HS-27A (cell line): ENCODE results near the gene BIRC6.
"Not testable (repeated sequence)": the region's sequence is repeated elsewhere in the genome, so short reads cannot be mapped to it uniquely, and the experiment has no call there.

Source experiments
- DNase-seq: peaks from one replicate; pipeline ENCODE4 v3.0.0-alpha.2; 2012; ENCODE audit warnings: low read depth, missing footprints

The BIRC6 gene

DNA sequence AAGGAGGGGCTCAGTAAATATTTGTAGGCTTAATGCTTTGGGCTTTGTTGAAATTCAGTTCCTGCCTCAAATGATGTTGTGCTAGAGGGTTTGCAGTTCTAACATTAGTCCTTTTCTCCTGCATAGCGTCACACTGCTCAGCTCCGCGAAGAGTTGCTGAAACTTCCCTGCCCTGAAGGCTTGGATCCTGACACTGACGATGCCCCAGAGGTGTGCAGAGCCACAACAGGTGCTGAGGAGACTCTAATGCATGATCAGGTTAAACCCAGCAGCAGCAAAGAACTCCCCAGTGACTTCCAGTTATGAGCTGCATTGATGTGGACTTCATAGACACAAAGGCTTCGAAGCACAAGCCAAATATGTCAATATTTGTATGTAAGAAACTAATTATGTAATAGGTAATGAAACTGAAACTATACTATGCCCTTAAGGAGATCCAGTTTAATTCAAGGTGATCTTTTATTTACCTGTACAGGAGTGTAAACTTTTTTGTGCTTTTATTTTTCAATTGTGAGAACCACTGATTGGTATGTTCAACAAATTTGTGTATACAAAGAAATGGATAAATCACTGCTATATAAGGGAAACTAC is 260.9 kb downstream of the BIRC6 start:
- DNase-seq, result no peak

DNA sequence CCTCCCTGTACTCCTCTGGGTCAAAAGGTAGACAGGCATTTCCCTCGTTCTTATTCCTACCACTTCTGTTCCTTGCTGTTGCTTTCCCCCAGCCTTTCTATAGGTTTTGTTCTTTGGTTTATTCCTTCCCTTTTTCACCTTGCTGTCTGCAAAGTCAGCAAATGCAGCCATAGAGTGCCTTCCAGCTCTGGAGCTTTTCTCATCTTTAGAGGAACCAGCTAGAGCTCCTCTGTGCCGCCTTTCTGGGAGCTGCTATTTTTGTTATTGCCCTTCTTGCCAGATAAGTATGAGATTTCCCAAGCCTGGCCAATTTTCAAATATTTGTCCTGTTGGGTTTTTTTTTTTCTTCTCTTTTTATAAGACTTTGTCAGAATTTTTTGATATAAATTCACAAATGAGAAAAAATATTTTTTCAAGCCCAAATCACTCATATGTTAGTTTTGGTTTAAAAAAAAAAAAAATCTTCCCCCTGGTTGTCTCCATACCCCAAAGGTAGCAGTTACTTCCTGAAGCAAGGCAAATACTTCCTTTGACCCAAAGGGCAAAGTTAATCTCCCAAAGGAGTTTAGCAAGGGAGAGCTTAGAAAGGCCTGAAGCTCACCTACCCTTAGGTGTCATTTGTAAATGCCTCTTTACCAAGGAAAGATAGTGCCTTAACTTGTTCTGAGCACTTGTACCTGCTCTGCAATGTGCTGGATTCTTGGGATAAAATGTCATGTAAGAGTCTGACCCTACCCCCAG is 265.9 kb downstream of the BIRC6 start:
- DNase-seq, result no peak

DNA sequence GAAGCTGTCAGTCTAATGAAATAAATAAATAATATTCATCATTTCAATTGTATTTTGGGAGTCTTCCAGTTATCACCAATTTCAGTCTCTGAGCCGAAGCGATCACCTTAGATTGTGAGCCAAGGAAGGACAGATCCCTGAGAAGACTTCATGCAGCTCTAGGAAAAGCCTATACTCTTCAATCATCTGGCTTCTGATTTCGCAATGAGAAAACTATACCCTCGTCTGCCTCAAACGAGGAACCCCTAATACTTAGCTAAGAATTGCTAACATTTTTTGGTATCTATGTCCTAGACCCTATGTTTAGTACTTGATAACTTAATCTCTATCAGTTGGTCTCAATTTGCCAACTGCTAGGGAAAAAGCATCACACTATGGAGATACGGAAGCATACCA is 266.5 kb downstream of the BIRC6 start:
- DNase-seq, result no peak

DNA sequence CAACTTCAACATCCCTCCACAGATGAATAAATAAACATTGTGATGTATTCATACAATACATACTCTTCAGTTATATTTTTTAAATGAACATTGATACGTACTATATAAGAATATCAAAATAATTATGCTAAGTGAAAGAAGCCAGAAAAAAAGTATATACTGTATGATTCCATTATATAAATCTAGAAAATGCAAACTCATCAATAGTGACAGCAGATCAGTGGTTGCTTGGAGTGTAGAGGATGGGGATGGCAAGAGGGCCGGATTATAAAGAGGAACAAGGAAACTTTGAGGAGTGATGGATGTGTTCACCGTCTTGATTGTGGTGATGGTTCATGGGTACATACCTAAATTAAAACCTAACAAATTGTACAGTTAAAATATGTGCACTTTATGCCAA is 268.0 kb downstream of the BIRC6 start:
- no peak for DNase-seq

DNA sequence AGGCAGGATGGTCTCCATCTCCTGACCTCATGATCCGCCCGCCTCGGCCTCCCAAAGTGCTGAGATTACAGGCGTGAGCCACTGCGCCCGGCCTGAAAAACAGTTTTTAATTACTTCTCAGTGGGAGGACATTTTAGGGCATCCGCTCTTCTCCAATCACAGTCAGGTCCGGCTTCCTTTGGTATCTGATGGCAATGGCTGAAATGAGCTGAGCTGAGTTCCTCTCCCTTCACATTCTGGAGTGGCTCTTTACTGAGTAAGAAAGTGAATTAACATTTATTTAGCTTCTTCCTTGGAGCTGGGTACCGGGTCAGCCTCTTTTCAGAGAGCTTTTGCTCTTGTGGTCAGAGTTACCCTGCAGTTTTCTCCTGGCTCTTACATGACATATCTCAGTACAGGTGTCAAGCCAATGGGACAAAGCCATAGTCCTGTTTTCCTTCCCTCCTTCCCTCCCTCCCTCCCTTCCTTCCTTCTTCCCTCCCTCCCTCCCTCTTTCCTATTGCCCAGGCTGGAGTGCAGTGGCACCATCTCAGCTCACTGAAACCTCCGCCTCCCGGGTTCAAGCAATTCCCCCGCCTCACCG is 269.9 kb downstream of the BIRC6 start:
- no peak for DNase-seq

DNA sequence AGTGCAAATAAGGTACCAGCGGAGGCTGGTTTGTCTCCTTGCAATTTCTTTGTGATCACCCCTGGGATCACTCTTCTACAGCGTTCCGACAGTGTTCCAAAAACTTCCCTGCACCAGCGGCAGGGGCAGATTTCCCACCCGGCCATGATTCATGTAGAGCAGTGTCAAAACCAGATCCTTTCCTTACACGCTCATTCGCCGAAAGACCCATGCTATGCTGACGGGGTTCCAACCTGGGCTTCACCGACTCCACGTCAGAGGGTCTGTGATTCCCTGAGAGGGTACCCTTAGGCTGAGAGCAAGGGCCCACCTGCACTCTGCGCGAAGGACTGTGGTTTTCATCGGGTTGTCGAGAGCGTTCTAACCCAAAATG is 270.6 kb downstream of the BIRC6 start:
- DNase-seq, result no peak

DNA sequence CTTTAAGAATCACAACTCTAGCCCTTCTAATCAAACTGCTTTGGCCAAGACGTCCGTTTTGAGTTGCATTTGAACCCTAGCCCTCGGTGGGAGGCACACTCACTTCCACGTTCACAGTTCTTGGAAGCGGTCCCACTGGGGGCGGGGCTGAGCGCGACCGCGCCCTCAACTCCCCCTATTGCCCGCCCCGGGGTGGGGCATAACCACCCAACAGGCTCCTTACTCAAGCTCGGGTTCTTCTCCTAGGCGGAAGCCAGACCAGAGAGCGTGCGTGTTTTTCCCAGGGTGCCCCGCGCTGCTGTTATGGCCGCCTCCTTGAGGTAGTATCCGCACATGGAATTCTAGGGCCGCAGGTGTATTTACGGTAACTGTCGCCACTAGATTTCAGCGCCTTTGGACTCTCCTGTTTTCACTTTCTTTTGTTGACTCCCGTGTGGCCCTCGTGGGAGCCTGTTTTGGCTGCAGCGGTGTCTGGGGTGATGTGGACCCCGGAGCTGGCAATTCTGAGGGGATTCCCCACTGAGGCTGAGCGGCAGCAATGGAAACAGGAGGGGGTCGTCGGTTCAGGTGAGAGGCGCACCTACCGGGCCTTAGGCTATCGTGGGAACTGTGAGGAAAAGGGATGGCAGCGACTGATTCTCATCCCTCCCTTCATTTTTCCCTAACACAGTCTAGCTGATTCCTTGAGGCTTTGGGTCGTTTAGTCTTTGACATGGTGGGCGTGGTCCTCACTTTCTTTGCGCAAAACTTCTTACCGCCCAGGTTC is 271.2 kb downstream of the BIRC6 start, which contains the start of gene TTC27:
Gene TTC27 (plus strand): TSS at position 237 of the 766 bp plus-strand sequence. CDS start 243 bp downstream, at position 480.
- DNase-seq, result peak; percentile 62

DNA sequence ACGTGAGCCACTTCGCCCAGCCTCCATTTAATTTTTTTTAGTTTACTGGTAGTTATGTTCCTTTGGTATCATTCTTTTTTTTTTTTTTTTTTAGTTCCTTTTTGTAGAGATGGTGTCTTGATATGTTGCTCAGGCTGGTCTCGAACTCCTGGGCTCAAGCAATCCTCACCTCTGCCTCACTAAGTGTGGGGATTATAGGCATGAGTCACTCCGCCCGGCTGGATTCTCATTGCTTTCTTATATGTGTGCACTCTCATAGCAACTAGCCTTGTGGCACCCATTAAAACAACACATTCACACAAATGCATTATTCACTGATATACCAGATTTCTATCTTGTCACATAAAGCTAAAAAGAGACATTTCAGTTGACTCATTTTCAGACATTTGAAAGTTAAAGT is 275.3 kb downstream of the BIRC6 start:
- no peak for DNase-seq

DNA sequence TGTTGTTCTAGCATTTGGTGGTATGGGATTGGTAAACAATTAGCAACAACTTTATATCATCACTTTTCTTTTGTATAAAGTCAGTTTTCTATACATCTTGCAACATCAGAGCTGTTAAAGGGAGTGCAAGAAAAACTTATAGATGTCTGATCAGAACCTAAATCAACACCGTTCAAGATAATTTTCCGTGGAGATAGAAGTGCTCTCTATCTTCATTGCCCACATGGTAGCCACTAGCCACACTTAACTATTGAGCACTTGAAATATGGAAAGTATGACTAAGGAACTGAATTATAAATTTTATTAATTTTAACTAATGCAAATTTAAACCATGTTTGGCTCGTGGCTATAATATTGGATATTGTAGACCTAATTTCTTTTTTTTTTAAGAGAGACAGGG is 276.2 kb downstream of the BIRC6 start:
- DNase-seq, result no peak

DNA sequence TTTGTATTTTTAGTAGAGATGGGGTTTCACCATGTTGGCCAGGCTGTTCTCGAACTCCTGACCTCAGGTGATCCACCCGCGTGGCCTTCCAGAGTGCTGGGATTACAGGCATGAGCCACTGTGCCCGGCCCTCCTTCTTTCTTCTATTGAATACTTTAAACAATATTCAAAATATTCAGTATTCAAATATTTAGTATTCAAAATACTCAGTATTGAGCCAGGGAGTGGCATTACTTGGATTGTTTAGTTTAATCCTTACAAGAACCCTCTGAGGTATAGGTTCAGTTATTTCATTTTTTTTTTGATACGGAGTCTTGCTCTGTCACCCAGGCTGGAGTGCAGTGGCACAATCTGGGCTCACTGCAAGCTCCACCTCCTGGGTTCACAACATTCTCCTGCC is 281.7 kb downstream of the BIRC6 start:
- not testable (repeated sequence) for DNase-seq

DNA sequence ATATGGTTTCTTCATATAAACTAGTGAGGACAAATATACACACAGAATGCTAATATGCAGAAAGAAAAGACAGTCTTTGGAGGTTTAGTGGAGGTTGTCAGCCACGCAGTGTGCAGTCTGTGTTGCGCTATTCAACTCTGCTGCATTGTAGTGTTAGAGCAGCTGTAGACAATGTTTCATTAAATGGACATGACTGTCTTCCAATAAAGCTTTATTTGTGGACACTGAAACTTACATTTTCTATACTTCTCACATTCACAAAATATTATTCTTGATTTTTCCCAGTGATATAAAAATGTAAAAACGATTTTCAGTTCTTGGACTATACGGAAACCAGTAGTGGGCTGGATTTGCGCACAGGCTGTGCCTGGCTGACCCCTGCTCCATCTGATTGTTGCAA is 284.4 kb downstream of the BIRC6 start:
- no peak for DNase-seq

DNA sequence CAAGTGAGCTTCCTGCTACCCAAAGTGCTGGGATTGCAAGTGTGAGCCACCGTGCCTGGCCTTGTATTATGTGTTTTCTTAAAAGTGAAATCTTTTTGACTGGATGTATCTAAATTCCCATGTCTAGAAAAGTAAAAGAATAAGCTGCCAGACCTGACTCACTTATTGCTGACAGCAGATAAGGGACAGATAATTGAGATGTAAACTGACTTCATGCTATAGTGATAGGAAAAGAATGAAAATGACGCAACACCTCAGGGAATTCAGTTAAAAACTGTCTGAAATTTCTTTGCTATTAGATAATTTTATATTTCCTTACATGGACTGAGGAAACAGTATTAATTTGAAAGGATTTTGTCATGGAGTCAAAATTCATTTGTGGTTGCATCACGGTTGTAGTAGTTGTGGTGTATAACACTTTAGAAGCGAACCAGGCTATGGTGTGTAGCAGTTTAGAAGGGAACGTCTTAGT is 290.4 kb downstream of the BIRC6 start:
- DNase-seq, result peak; percentile 31

DNA sequence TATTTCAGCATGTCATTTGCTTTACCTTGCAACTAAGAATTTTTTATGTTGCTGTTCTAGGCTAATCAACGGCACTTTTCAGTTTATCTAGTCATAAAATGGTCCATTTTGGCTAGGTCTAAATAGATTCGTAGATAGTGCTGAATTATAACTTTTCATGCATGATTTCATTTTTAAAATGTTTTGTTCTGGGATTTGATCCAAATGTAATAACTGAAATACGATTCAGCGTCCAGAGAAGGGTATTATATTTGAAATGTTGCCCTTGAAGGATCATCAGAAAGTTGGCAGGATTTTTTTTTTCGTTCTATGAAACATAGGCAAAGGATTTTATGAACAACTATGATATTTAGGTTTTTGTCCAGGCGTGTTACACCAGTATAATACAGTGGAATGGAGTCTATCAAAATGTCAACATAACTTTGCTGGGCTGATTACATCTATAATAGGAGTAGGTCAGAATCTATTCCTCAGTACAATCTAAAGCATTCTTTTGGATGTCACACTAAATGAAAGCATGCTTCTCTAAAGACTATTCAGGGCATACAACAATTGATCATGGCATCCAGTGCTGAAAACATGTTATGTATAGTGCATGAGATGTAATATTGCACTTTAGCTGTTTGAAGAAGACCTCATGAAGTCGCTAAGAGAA is 295.9 kb downstream of the BIRC6 start:
- DNase-seq, result no peak

DNA sequence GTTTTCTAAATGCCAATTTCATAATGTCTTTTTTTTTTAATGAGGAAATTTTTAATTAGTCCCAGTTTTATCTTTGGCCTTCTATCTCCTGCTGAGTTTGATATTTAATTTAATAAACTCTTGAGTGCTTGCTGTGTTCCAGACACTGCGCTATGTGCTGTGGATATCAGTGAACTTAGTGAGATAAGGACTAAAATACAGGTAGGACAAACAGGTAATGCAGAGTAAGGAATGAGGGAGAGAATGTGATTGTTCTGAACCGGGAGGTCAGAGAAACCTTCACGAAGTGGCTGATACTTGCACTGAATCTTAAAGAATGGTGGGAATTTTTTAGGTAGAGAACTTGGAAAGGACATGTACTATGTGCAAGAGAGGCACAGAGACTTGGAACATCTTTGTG is 299.2 kb downstream of the BIRC6 start:
- DNase-seq, result no peak

DNA sequence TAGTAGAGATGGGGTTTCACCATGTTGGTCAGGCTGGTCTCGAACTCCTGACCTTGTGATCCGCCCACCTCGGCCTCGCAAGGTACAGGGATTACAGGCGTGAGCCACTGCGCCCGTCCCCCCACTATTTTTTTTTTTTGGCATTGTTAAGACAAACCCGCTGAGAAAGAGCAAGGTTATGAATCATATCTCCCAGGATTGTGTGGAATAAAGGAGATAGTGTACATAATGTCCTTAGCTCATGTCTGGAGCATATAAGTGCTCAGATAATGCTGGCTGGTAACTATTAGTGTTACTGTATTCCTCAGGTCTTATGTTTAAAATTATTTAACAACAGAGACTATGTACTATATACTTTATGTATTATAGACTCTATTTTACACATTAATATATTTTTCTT is 307.0 kb downstream of the BIRC6 start:
- no peak for DNase-seq

DNA sequence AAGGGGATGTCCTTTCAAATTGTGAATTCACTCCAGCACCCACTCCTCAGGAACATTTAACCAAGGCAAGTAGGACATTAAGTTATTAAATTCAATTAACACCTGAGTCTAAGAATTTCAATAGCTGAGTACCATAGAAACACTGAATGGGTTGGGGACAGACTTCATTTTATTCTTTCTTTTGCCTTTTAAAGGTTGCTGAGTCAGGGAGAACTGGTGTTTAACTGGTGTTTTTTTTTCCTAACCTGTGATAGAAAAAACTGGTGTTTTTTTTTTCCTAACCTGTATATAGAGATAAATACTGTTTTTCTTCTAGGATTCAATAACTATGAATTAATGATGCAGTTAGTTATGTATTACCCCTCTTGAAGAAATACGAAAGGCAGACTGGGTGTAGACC is 309.9 kb downstream of the BIRC6 start:
- DNase-seq, result no peak

DNA sequence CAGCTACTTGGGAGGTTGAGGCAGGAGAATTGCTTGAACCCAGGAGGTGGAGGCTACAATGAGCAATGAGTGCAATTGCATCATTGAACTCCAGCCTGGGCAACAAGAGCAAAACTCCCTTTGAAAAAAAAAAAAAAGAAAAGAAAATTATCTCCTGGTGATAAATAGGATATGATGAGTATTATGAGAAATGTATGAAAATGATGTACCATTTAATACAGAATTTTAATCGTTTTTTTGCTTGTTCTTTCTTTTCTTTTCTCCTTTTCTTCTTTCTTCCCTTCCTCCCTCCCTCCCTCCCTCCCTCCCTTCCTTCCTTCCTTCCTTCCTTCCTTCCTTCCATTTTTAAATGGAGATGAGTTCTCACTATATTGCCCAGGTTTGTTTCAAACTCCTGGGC is 311.4 kb downstream of the BIRC6 start:
- no peak for DNase-seq
